ENCODE results near the gene OR6C65. TPM values are rescaled to one million over a fixed set of nuclear protein-coding genes. Genes with fewer than 3 reads are reported as not detected.
"Not testable (repeated sequence)": the region's sequence is repeated elsewhere in the genome, so short reads cannot be mapped to it uniquely, and the experiment has no call there.

The OR6C65 gene
- not detected for polyA plus RNA-seq (2013, experiment 1 of 2)
- not detected for polyA plus RNA-seq (2013, experiment 2 of 2)

- Histone ChIP-seq H3K27me3 (ENCODE audit: insufficient read depth, low read length, poor library complexity) (no peaks in the 10 kb centered on the region), H2BK15ac (replicated peaks; ENCODE audit: low read depth) (no peak within 1 kb of the TSS), H3K9ac (ENCODE audit: low read length) (no peak within 1 kb of the TSS), H2BK5ac (ENCODE audit: low read length) (no peak within 1 kb of the TSS), H3K79me1 (ENCODE audit: low read length) (no peaks in the 10 kb centered on the region), H3K18ac (ENCODE audit: low read length) (no peak within 1 kb of the TSS), H2AK5ac (ENCODE audit: low read length) (no peak within 1 kb of the TSS), H2BK120ac (ENCODE audit: low read depth, low read length) (no peak within 1 kb of the TSS), H4K8ac (ENCODE audit: low read depth, low read length) (no peak within 1 kb of the TSS), H3K4ac (ENCODE audit: low read depth, low read length) (no peak within 1 kb of the TSS), H3K4me2 (ENCODE audit: low read length) (no peak within 1 kb of the TSS), H3K4me1 (ENCODE audit: control insufficient read depth, low read depth, low read length) (no peaks in the 10 kb centered on the region), H3K79me2 (ENCODE audit: control insufficient read depth, insufficient read depth, low read length) (no peaks in the 10 kb centered on the region), H3K27ac (ENCODE audit: low read depth, low read length) (no peak within 1 kb of the TSS), H4K5ac (ENCODE audit: low read length) (no peak within 1 kb of the TSS), H3K36me3 (ENCODE audit: control insufficient read depth, insufficient read depth, low read length) (no peaks in the 10 kb centered on the region), H3K56ac (ENCODE audit: low read length) (no peak within 1 kb of the TSS), H3K4me3 (ENCODE audit: low read length) (no peak within 1 kb of the TSS), H3K23ac (ENCODE audit: low read length) (no peak within 1 kb of the TSS)
- no peak for DNase-seq
- WGBS (ENCODE audit: extremely low coverage, insufficient coverage, low lambda C conversion rate): no CpG with 5 or more reads among the region's 1 CpG
Measured at GRCh38 chr12:55400229-55400628, at the start of gene OR6C65. Gene OR6C65, plus strand, starts transcription at chr12:55400529. Its CDS starts 0 bp downstream, at chr12:55400529.

GRCh38 chr12:55355338-55355737 is 45.0 kb upstream of the OR6C65 start:
- H4K5ac ChIP-seq (ENCODE audit: low read length); H3K36me3 ChIP-seq (ENCODE audit: control insufficient read depth, insufficient read depth, low read length); H2BK15ac ChIP-seq (replicated peaks; ENCODE audit: low read depth); H3K27me3 ChIP-seq (ENCODE audit: insufficient read depth, low read length, poor library complexity); H3K4me1 ChIP-seq (ENCODE audit: control insufficient read depth, low read depth, low read length); H3K23ac ChIP-seq (ENCODE audit: low read length); H3K18ac ChIP-seq (ENCODE audit: low read length); H3K4ac ChIP-seq (ENCODE audit: low read depth, low read length); H2BK120ac ChIP-seq (ENCODE audit: low read depth, low read length); H3K56ac ChIP-seq (ENCODE audit: low read length); H3K9ac ChIP-seq (ENCODE audit: low read length); H4K8ac ChIP-seq (ENCODE audit: low read depth, low read length); H2AK5ac ChIP-seq (ENCODE audit: low read length); H3K79me1 ChIP-seq (ENCODE audit: low read length); H3K79me2 ChIP-seq (ENCODE audit: control insufficient read depth, insufficient read depth, low read length); H2BK5ac ChIP-seq (ENCODE audit: low read length); H3K4me3 ChIP-seq (ENCODE audit: low read length); H3K27ac ChIP-seq (ENCODE audit: low read depth, low read length); H3K4me2 ChIP-seq (ENCODE audit: low read length): not testable (repeated sequence)
- no CpG with 5 or more reads among the region's 4 CpGs for WGBS (ENCODE audit: extremely low coverage, insufficient coverage, low lambda C conversion rate)
- DNase-seq: peak; percentile 2

GRCh38 chr12:55362675-55363074 is 37.7 kb upstream of the OR6C65 start, which contains the start of gene OR6C75:
Gene OR6C75, plus strand, starts transcription at chr12:55362975. Its CDS starts 2,136 bp downstream, at chr12:55365111.
- Histone ChIP-seq H3K23ac (ENCODE audit: low read length) (no peak within 1 kb of the TSS), H2BK15ac (replicated peaks; ENCODE audit: low read depth) (no peak within 1 kb of the TSS), H3K4me2 (ENCODE audit: low read length) (no peak within 1 kb of the TSS), H4K5ac (ENCODE audit: low read length) (no peak within 1 kb of the TSS), H2BK120ac (ENCODE audit: low read depth, low read length) (no peak within 1 kb of the TSS), H3K56ac (ENCODE audit: low read length) (no peak within 1 kb of the TSS), H3K79me2 (ENCODE audit: control insufficient read depth, insufficient read depth, low read length) (no peaks in the 10 kb centered on the region), H3K4me3 (ENCODE audit: low read length) (no peak within 1 kb of the TSS), H3K27me3 (ENCODE audit: insufficient read depth, low read length, poor library complexity) (no peaks in the 10 kb centered on the region), H3K27ac (ENCODE audit: low read depth, low read length) (no peak within 1 kb of the TSS), H2BK5ac (ENCODE audit: low read length) (no peak within 1 kb of the TSS), H3K4ac (ENCODE audit: low read depth, low read length) (no peak within 1 kb of the TSS), H2AK5ac (ENCODE audit: low read length) (no peak within 1 kb of the TSS), H3K4me1 (ENCODE audit: control insufficient read depth, low read depth, low read length) (no peaks in the 10 kb centered on the region), H3K79me1 (ENCODE audit: low read length) (no peaks in the 10 kb centered on the region), H3K18ac (ENCODE audit: low read length) (no peak within 1 kb of the TSS), H3K9ac (ENCODE audit: low read length) (no peak within 1 kb of the TSS), H4K8ac (ENCODE audit: low read depth, low read length) (no peak within 1 kb of the TSS), H3K36me3 (ENCODE audit: control insufficient read depth, insufficient read depth, low read length) (no peaks in the 10 kb centered on the region)
- WGBS (ENCODE audit: extremely low coverage, insufficient coverage, low lambda C conversion rate): 100% methylated on average over 2 of the region's 4 CpGs
- no peak for DNase-seq

- DNase-seq: no peak
- Histone ChIP-seq H3K56ac (ENCODE audit: low read length) (no peak overlapping the region), H3K4me1 (ENCODE audit: control insufficient read depth, low read depth, low read length) (no peaks in the 10 kb centered on the region), H2BK120ac (ENCODE audit: low read depth, low read length) (no peak overlapping the region), H3K4me2 (ENCODE audit: low read length) (no peak overlapping the region), H3K4ac (ENCODE audit: low read depth, low read length) (no peak overlapping the region), H3K9ac (ENCODE audit: low read length) (no peak overlapping the region), H2BK15ac (replicated peaks; ENCODE audit: low read depth) (no peak overlapping the region), H3K79me2 (ENCODE audit: control insufficient read depth, insufficient read depth, low read length) (no peaks in the 10 kb centered on the region), H3K4me3 (ENCODE audit: low read length) (no peak overlapping the region), H3K36me3 (ENCODE audit: control insufficient read depth, insufficient read depth, low read length) (no peaks in the 10 kb centered on the region), H3K79me1 (ENCODE audit: low read length) (no peaks in the 10 kb centered on the region), H3K23ac (ENCODE audit: low read length) (no peak overlapping the region), H3K27ac (ENCODE audit: low read depth, low read length) (no peak overlapping the region), H2AK5ac (ENCODE audit: low read length) (no peak overlapping the region), H4K8ac (ENCODE audit: low read depth, low read length) (no peak overlapping the region), H2BK5ac (ENCODE audit: low read length) (no peak overlapping the region), H3K18ac (ENCODE audit: low read length) (no peak overlapping the region), H4K5ac (ENCODE audit: low read length) (no peak overlapping the region), H3K27me3 (ENCODE audit: insufficient read depth, low read length, poor library complexity) (no peaks in the 10 kb centered on the region)
- no CpG with 5 or more reads among the region's 3 CpGs for WGBS (ENCODE audit: extremely low coverage, insufficient coverage, low lambda C conversion rate)
Measured at GRCh38 chr12:55365086-55365485, 35.2 kb upstream of the OR6C65 start.

- H3K23ac ChIP-seq (ENCODE audit: low read length): no peak overlapping the region
- no peaks in the 10 kb centered on the region for H3K4me1 ChIP-seq (ENCODE audit: control insufficient read depth, low read depth, low read length)
- no peak overlapping the region for H3K9ac ChIP-seq (ENCODE audit: low read length)
- no peaks in the 10 kb centered on the region for H3K79me1 ChIP-seq (ENCODE audit: low read length)
- H2BK120ac ChIP-seq (ENCODE audit: low read depth, low read length): no peak overlapping the region
- H2AK5ac ChIP-seq (ENCODE audit: low read length): no peak overlapping the region
- DNase-seq: no peak
- no peak overlapping the region for H4K5ac ChIP-seq (ENCODE audit: low read length)
- H3K56ac ChIP-seq (ENCODE audit: low read length): no peak overlapping the region
- no peaks in the 10 kb centered on the region for H3K79me2 ChIP-seq (ENCODE audit: control insufficient read depth, insufficient read depth, low read length)
- H4K8ac ChIP-seq (ENCODE audit: low read depth, low read length): no peak overlapping the region
- H2BK5ac ChIP-seq (ENCODE audit: low read length): no peak overlapping the region
- H3K4ac ChIP-seq (ENCODE audit: low read depth, low read length): no peak overlapping the region
- no peak overlapping the region for H3K27ac ChIP-seq (ENCODE audit: low read depth, low read length)
- no peaks in the 10 kb centered on the region for H3K36me3 ChIP-seq (ENCODE audit: control insufficient read depth, insufficient read depth, low read length)
- H3K4me2 ChIP-seq (ENCODE audit: low read length): no peak overlapping the region
- H3K18ac ChIP-seq (ENCODE audit: low read length): no peak overlapping the region
- no CpG with 5 or more reads among the region's 4 CpGs for WGBS (ENCODE audit: extremely low coverage, insufficient coverage, low lambda C conversion rate)
- no peak overlapping the region for H2BK15ac ChIP-seq (replicated peaks; ENCODE audit: low read depth)
- H3K4me3 ChIP-seq (ENCODE audit: low read length): no peak overlapping the region
- H3K27me3 ChIP-seq (ENCODE audit: insufficient read depth, low read length, poor library complexity): no peaks in the 10 kb centered on the region
Measured at GRCh38 chr12:55372521-55372920, 27.8 kb upstream of the OR6C65 start.

GRCh38 chr12:55385891-55386290 is 14.4 kb upstream of the OR6C65 start:
- Histone ChIP-seq H2AK5ac (ENCODE audit: low read length) (no peak overlapping the region), H2BK5ac (ENCODE audit: low read length) (no peak overlapping the region), H3K4me1 (ENCODE audit: control insufficient read depth, low read depth, low read length) (no peaks in the 10 kb centered on the region), H3K27me3 (ENCODE audit: insufficient read depth, low read length, poor library complexity) (no peaks in the 10 kb centered on the region), H3K23ac (ENCODE audit: low read length) (no peak overlapping the region), H3K79me1 (ENCODE audit: low read length) (no peaks in the 10 kb centered on the region), H3K4ac (ENCODE audit: low read depth, low read length) (no peak overlapping the region), H3K56ac (ENCODE audit: low read length) (no peak overlapping the region), H3K36me3 (ENCODE audit: control insufficient read depth, insufficient read depth, low read length) (no peaks in the 10 kb centered on the region), H3K27ac (ENCODE audit: low read depth, low read length) (no peak overlapping the region), H3K9ac (ENCODE audit: low read length) (no peak overlapping the region), H4K8ac (ENCODE audit: low read depth, low read length) (no peak overlapping the region), H3K4me2 (ENCODE audit: low read length) (no peak overlapping the region), H3K79me2 (ENCODE audit: control insufficient read depth, insufficient read depth, low read length) (no peaks in the 10 kb centered on the region), H2BK15ac (replicated peaks; ENCODE audit: low read depth) (no peak overlapping the region), H3K4me3 (ENCODE audit: low read length) (no peak overlapping the region), H2BK120ac (ENCODE audit: low read depth, low read length) (no peak overlapping the region), H4K5ac (ENCODE audit: low read length) (no peak overlapping the region), H3K18ac (ENCODE audit: low read length) (no peak overlapping the region)
- DNase-seq: peak; percentile 21

Measured in mesendoderm (in vitro differentiated cells).